Psoas muscle (tissue), 8 donors: ENCODE results near the gene GK2. TPM values are rescaled to one million over a fixed set of nuclear protein-coding genes. Genes with fewer than 3 reads are reported as not detected.

ENCODE experiments used
- ATAC-seq, 4 donors: fragments of 200-7000 bp; cut with Tn5 transposase; one replicate each; pipeline ENCODE4 v1.9.1; 2020; ENCODE audit warnings: moderate library complexity in 3 of 4, mild to moderate bottlenecking in 2 of 4
- DNase-seq, 2 donors: peaks; one replicate each; pipeline ENCODE4 v3.0.0-alpha.2; 2020
- H3K27ac ChIP-seq: fragments of 200-600 bp; one replicate; pipeline ENCODE4 v1.8.0; 2022
- H3K27me3 ChIP-seq, 3 donors: fragments of 200-600 bp in 1 of 3; one replicate each; pipeline versions ENCODE4 v1.6.1 to v1.8.0; 2013 to 2022; ENCODE audit warnings: low read length in 2 of 3, mild to moderate bottlenecking in 2 of 3, moderate library complexity in 1 of 3; ENCODE audit not compliant: insufficient read depth in 3 of 3
- H3K36me3 ChIP-seq, 2 donors: fragments of 200-600 bp in 1 of 2; one replicate each; pipeline versions ENCODE4 v1.6.1 to v1.8.0; 2013 to 2022; ENCODE audit warnings: low read depth in 1 of 2, mild to moderate bottlenecking in 1 of 2, moderate library complexity in 1 of 2; ENCODE audit not compliant: insufficient read depth in 1 of 2
- H3K4me1 ChIP-seq: fragments of 200-600 bp; one replicate; pipeline ENCODE4 v1.8.0; 2022
- H3K4me3 ChIP-seq: fragments of 200-600 bp; one replicate; pipeline ENCODE4 v1.8.0; 2022; ENCODE audit warnings: mild to moderate bottlenecking
- H3K9me3 ChIP-seq: fragments of 200-600 bp; one replicate; pipeline ENCODE4 v1.8.0; 2022
- WGBS, 3 donors: extraction: QIAGEN DNeasy Blood & Tissue Kit; methylation state at CpG; one replicate each; pipeline versions ENCODE4 v1.1.6 to v1.1.7; 2013; 5-methylcytosine and 5-hydroxymethylcytosine counted together
- intact Hi-C, 2 donors: fragments of 100-400 bp; cut with DNase I; formaldehyde crosslinking; loops; one replicate each; pipeline versions ENCODE4 v1.11.0 to v1.14.2; 2022
- polyA plus RNA-seq, 3 donors: library from polyadenylated mRNA; stranded (reverse); fragments of 200-250 nt; gene quantifications; one replicate each; pipeline ENCODE4 v1.2.3, GENCODE V29; 2013
- total RNA-seq, 4 donors: library from RNA; stranded (reverse); fragmentation: NEBNext Ultra II Directional in 2 of 4; extraction: Animal tissue kit (Norgen Biotek cat#: 25700) in 2 of 4; gene quantifications; one replicate each; pipeline versions ENCODE4 v1.2.1 to v1.2.4, GENCODE V29; 2021 to 2023
- TF ChIP-seq, protein P1 (sequence below): fragments of 200-600 bp; IDR thresholded peaks from one replicate; pipeline ENCODE4 v1.8.0; 2022; ENCODE audit warnings: antibody characterized with exemption
- donor health status: healthy with polysubstance abuse.
- donor health status: DM: no; HTN: no; CAD: no; lungs with moderate emphysema.
- donor health status: Bipolar disorder and iron deficiency.
- donor health status: healthy.
- donor health status: DM: yes; HTN: yes; CAD: no.
- donor health status: DM: no; HTN: no; CAD: no.
- donor health status: DM: no; HTN: no; CAD: no.
- donor health status: DM: yes; HTN: yes; CAD: no.

Gene GK2
- total and polyA plus RNA-seq, 7 donors, result not detected

DNA sequence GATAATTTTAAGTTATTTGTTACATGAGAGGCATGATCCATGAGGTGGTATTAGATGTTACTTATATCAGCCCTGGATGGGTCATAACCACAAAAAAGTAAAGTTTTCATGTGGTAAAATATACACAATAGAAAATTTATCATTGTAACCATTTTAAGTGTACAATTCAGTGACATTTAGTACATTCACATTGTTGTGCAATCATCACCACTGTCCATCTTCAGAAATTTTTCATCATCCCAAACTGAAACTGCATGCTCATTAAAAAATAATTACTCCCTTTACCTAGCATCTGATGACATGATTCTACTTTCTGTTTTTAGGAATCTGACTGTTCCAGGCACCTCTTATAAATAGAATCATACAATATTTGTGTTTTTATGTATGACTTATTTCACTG is 11.2 kb downstream of the GK2 start:
- H3K27me3 ChIP-seq, result no peaks in the 10 kb centered on the region
- H3K9me3 ChIP-seq, result no peaks in the 10 kb centered on the region
- no peak for ATAC-seq
- intact Hi-C loops, result no loop called here
- no peak for DNase-seq
- no peak overlapping the region for H3K4me3 ChIP-seq
- no peaks in the 10 kb centered on the region for H3K4me1 ChIP-seq
- H3K36me3 ChIP-seq, result no peaks in the 10 kb centered on the region
- TF ChIP-seq, protein P1, sequence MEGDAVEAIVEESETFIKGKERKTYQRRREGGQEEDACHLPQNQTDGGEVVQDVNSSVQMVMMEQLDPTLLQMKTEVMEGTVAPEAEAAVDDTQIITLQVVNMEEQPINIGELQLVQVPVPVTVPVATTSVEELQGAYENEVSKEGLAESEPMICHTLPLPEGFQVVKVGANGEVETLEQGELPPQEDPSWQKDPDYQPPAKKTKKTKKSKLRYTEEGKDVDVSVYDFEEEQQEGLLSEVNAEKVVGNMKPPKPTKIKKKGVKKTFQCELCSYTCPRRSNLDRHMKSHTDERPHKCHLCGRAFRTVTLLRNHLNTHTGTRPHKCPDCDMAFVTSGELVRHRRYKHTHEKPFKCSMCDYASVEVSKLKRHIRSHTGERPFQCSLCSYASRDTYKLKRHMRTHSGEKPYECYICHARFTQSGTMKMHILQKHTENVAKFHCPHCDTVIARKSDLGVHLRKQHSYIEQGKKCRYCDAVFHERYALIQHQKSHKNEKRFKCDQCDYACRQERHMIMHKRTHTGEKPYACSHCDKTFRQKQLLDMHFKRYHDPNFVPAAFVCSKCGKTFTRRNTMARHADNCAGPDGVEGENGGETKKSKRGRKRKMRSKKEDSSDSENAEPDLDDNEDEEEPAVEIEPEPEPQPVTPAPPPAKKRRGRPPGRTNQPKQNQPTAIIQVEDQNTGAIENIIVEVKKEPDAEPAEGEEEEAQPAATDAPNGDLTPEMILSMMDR, result no peak
- no peak overlapping the region for H3K27ac ChIP-seq

DNA sequence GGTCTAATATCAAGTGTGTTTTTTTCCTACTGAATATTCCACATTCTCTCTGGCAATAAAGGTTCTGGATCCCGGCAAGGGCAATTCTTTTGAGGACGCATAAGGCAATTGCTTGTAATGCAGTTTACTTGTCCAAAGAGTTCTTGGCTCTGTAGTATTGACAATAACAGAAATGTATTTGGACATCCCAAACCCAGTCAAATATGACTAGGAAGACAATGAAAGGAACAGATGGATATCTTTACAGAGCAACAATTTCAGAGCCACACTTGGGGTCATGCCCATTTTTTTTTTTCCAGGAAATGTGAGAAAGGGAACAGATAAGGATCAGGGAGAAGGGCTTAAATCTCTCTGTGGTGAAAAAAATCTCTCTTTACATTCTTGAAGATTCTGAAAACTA is 12.2 kb downstream of the GK2 start:
- Histone ChIP-seq H3K4me3 (no peak overlapping the region), H3K9me3 (no peaks in the 10 kb centered on the region), H3K4me1 (no peaks in the 10 kb centered on the region), H3K27ac (no peak overlapping the region), H3K36me3 (no peaks in the 10 kb centered on the region), H3K27me3 (no peaks in the 10 kb centered on the region)
- WGBS, 3 donors, result 31 to 38% (median 31%) methylated on average over 2 of the region's 2 CpGs
- TF ChIP-seq, protein P1, result no peak
- ATAC-seq, result no peak
- DNase-seq, result no peak
- intact Hi-C loops, result no loop called here

DNA sequence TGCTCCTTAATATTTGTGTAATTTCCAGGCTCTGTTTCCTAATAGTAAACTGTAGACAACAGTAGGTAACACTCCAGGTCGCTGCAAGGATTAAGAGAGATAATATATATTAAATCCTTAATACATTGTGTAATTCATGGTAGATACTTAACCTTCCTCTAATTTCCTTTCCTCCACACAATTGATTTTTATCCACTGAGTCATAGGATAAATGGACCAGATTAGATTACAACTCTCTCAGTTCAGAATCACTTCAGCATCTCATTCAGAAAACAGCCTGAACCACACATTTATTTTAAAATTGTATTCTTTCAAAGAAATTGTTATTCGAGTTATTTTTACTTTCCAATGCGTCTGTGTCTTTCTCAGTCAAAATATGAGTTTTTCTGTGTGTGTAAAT is 17.1 kb downstream of the GK2 start:
- 79 to 85% (median 81%) methylated on average over 3 of the region's 3 CpGs for WGBS, 3 donors
- ATAC-seq, result no peak

DNA sequence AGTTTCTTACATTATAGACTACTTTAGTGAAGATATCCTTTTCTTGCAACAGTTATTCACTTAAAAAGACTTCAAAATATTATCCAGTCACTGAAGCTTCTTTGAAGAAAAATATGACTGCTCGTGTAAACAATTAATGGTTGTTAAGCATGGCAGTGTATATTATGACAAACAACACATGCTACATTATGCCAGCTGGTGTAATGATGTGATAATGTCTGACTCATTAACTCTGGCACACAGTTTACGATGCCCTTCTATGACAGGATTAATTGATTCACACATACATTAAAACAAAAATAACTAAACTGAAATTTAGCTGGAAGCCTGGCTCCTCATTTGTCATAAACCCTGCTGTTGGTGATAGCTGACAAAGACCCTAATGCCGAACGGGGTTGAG is 22.4 kb downstream of the GK2 start:
- Histone ChIP-seq H3K9me3 (no peaks in the 10 kb centered on the region), H3K27ac (no peak overlapping the region)
- intact Hi-C loops, result no loop called here

More for the DNA sequence above, 17.1 kb downstream of the GK2 start:
- no peak overlapping the region for H3K27ac ChIP-seq
- intact Hi-C loops, result no loop called here
- no peak for DNase-seq
- no peaks in the 10 kb centered on the region for H3K4me1 ChIP-seq
- H3K36me3 ChIP-seq, result no peaks in the 10 kb centered on the region
- no peaks in the 10 kb centered on the region for H3K9me3 ChIP-seq
- no peaks in the 10 kb centered on the region for H3K27me3 ChIP-seq
- TF ChIP-seq, protein P1, result no peak
- H3K4me3 ChIP-seq, result no peak overlapping the region

GRCh38 chr4:79381161-79381560 is 26.9 kb downstream of the GK2 start:
- Histone ChIP-seq H3K27ac (no peak overlapping the region), H3K9me3 (no peaks in the 10 kb centered on the region), H3K4me1 (no peaks in the 10 kb centered on the region), H3K4me3 (no peak overlapping the region), H3K36me3 (no peaks in the 10 kb centered on the region), H3K27me3 (no peaks in the 10 kb centered on the region)
- intact Hi-C loops, result no loop called here
- TF ChIP-seq, protein P1, result no peak
- WGBS, 3 donors, result 79 to 90% (median 84%) methylated on average over 1 of the region's 1 CpG
- DNase-seq, result no peak
- ATAC-seq, result no peak

More for the DNA sequence above, 22.4 kb downstream of the GK2 start:
- Histone ChIP-seq H3K4me3 (no peak overlapping the region), H3K27me3 (no peaks in the 10 kb centered on the region), H3K36me3 (no peaks in the 10 kb centered on the region), H3K4me1 (no peaks in the 10 kb centered on the region)
- WGBS, 3 donors, result 46 to 50% (median 48%) methylated on average over 4 of the region's 4 CpGs
- ATAC-seq (no peak), DNase-seq (no peak)
- TF ChIP-seq, protein P1, result no peak
